A375 (cell line): Measurements from ENCODE around the gene LAMA3. TPM values are rescaled to one million over a fixed set of nuclear protein-coding genes. Genes with fewer than 3 reads are reported as not detected.

ENCODE experiments used
- total RNA-seq: library from RNA; depleted of rRNA; stranded (reverse); fragments of >200 nt; shearing (Covaris generic); gene quantifications from 2 replicates; pipeline ENCODE4 v1.2.3, GENCODE V29; 2014; rRNA removed

Gene LAMA3
- 0.98 and 1.1 TPM in 2 replicates for total RNA-seq

GRCh38 chr18:23689031-23689615, at the start of gene LAMA3:
LAMA3 (plus strand) TSS chr18:23689453; CDS start chr18:23689684, 231 bp downstream.

DNA sequence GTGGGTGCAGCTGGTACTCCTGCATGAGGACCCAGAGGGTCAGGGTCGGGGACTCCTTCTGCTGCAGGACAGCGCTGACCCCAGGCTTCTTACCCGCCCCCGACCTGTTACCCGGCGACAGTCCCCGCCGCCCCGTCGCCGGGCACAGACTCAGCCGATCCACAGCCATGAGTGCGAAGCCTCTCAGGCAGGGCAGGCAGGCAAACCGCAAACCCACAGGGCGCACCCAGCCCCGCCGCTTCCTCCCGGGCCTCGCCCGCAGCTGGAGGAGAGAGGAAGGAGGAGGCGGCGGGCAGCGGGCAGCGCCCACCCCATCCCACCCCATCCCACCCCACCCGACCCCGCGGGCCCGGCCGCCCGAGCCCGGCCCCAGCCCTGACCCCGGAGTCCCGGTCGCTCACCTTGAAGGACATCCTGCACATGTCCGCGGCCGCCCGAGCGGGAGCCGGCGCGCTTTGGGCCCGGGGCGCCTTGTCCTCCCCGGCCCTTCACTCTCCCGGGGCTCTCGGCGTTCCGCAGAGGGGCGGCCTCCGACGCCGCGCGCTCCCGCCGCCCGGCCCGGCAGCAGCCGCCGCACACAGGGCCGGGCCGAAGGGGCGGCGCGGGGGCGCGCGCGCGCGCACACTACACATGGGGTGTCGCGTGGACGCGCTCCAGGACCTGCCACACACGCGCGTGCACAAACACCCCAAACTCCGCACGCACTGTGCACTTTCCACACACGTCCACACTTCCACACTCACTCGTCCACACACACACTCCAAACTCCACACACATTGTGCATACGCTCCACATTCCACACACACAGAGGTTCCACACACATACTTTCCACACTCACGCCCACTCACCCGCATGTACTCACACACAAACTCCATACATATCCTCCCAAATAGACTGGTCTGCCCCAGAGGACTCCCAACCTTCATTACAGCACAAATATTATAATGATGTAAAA, 26.7 kb upstream of the LAMA3 start, which contains the start of gene ANKRD29:
Gene ANKRD29 (minus strand): TSS at position 603 of the 955 bp plus-strand sequence. CDS start 181 bp downstream, at position 422.

Other genes with a start within 250 kb of the LAMA3 start
- gene RIOK3, start 236.2 kb upstream of the LAMA3 start, total RNA-seq = 41.2 and 43.9 TPM in 2 replicates
- 18.3 and 18.4 TPM in 2 replicates for gene RMC1, start 185.9 kb upstream of the LAMA3 start, total RNA-seq
- 27.1 and 39.9 TPM in 2 replicates for gene NPC1, start 102.9 kb upstream of the LAMA3 start, total RNA-seq
- gene ANKRD29, start 26.5 kb upstream of the LAMA3 start, total RNA-seq = 5.9 and 10.1 TPM in 2 replicates